GM12878 (cell line): ENCODE results near the gene FHIP1A. TPM values are rescaled to one million over a fixed set of nuclear protein-coding genes. Genes with fewer than 3 reads are reported as not detected.

Experiments
- CREB1 ChIP-seq: IDR thresholded peaks from 2 replicates; pipeline ENCODE4 v1.6.1; 2012; ENCODE audit warnings: low read depth, mild to moderate bottlenecking, inconsistent platforms
- CREM ChIP-seq: IDR thresholded peaks from 2 replicates; pipeline ENCODE4 v1.6.1; 2014; ENCODE audit warnings: antibody characterized with exemption, low read depth
- E4F1 ChIP-seq: fragments of 450-650 bp; IDR thresholded peaks from 2 replicates; pipeline ENCODE4 v1.6.1; 2018; ENCODE audit warnings: borderline replicate concordance, mild to moderate bottlenecking; ENCODE audit not compliant: partially characterized antibody
- IRF3 ChIP-seq: fragments of 450-650 bp; IDR thresholded peaks from 2 replicates; pipeline ENCODE4 v1.6.1; 2014; ENCODE audit warnings: mild to moderate bottlenecking
- ZNF687 ChIP-seq: fragments of 450-650 bp; IDR thresholded peaks from 2 replicates; pipeline ENCODE4 v1.6.1; 2017; ENCODE audit warnings: mild to moderate bottlenecking, moderate library complexity
- polyA plus RNA-seq, 11 experiments: library from polyadenylated mRNA; depleted of rRNA in 4 of 11; unstranded in 6 of 11; stranded (reverse) in 5 of 11; fragments of >200 nt; fragmentation: Nextera tagmentation in 4 of 11; fragmentation: Illumina TruSeq in 1 of 11; extraction: Ambion mirVana in 4 of 11; extraction: Trizol in 1 of 11; gene quantifications; 1 replicate in 1 of 11; 2 replicates in 10 of 11; pipeline versions ENCODE4 v1.2.1 to v1.2.3, GENCODE V29; 2011 to 2016; ENCODE audit warnings: inconsistent platforms in 2 of 11, missing spikeins in 2 of 11, low read depth in 1 of 11
- total RNA-seq, 4 experiments: library from RNA; depleted of rRNA in 3 of 4; stranded (reverse); fragments of >200 nt in 3 of 4; fragmentation: Illumina TruSeq in 1 of 4; extraction: Trizol in 1 of 4; gene quantifications; 2 replicates each; pipeline versions ENCODE4 v1.2.1 to v1.2.3, GENCODE V29; 2013 to 2021

Gene FHIP1A
- total and polyA plus RNA-seq, 10 of the 15 experiments (the other 5 are each of a cell fraction or from before 2014, with no cell fraction given), result 0.02 to 5.5 (median 0.13) TPM; not detected in 1

- TF ChIP-seq ZNF687 (no peak), CREM (no peak), E4F1 (no peak), CREB1 (no peak), IRF3 (no peak)
- TF ChIP-seq, all 136 proteins: peak for 0
These were observed 25.3 kb downstream of the FHIP1A start (continued) for GRCh38 chr4:151434183-151434860.
